Natural killer cell treated with Interleukin-12 subunit alpha and Interleukin-12 subunit beta and Interleukin-15 and Interleukin-18, amount 100 ng/mL, for 72 hours (primary cell): ENCODE results near the gene TBC1D17. TPM values are rescaled to one million over a fixed set of nuclear protein-coding genes. Genes with fewer than 3 reads are reported as not detected.

Experiments
- ATAC-seq, 2 donors: fragments of 150-1000 bp; cut with Tn5 transposase in 1 of 2; sonication (Bioruptor Pico), chemical (Tn5 transposase) in 1 of 2; 2 replicates each; pipeline ENCODE4 v1.10.0; 2021
- DNase-seq: peaks from one replicate; pipeline ENCODE4 v3.0.0; 2022; ENCODE audit warnings: low spot score
- H3K27ac Mint-ChIP-seq, 2 donors: 1 replicate in 1 of 2; 2 replicates in 1 of 2; pipeline ENCODE4 v1.8.0; 2022; ENCODE audit warnings: mixed read lengths in 2 of 2, mild to moderate bottlenecking in 1 of 2, moderate library complexity in 1 of 2
- H3K27me3 Mint-ChIP-seq, 2 donors: 1 replicate in 1 of 2; 2 replicates in 1 of 2; pipeline ENCODE4 v1.8.0; 2022; ENCODE audit warnings: mixed read lengths in 2 of 2
- H3K36me3 Mint-ChIP-seq: one replicate; pipeline ENCODE4 v1.8.0; 2022; ENCODE audit warnings: mixed read lengths
- H3K4me1 Mint-ChIP-seq, 2 donors: 1 replicate in 1 of 2; 2 replicates in 1 of 2; pipeline ENCODE4 v1.8.0; 2022; ENCODE audit warnings: low read depth in 2 of 2, mixed read lengths in 2 of 2, mild to moderate bottlenecking in 1 of 2
- H3K4me3 Mint-ChIP-seq: one replicate; pipeline ENCODE4 v1.8.0; 2022; ENCODE audit warnings: mixed read lengths
- H3K9me3 Mint-ChIP-seq: 2 replicates; pipeline ENCODE4 v1.8.0; 2022; ENCODE audit warnings: mixed read lengths
- total RNA-seq, 2 donors: library from RNA; stranded (reverse); gene quantifications; one replicate each; pipeline ENCODE4 v1.2.3, GENCODE V29; 2022

The TBC1D17 gene
- total RNA-seq, 2 donors from 2014 or later = 26.0 to 34.0 TPM

DNA sequence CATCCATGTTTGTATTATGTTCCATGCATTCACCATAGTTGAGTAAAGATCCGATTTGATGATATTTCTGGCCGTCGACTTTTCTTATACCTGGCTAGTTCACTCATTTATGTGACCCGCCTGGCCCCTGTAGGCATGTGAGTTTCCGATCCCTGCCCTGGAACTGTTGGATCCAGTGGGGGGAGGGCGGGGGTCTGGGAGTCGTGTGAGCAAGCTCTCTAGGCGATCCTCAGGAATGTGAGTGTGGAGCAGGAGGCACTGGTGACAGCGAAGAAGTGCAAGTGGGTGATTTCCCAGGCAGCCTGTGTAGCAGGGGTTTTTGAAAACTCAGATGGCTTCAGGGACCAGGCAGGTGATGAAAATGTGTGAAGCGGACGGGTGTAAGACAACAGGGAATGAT is 37.2 kb upstream of the TBC1D17 start:
- peaks cover 7 to 10% of the 10 kb centered on the region in 2 donors for H3K4me1 Mint-ChIP-seq
- peaks cover 16% of the 10 kb centered on the region for H3K36me3 Mint-ChIP-seq
- no peaks in the 10 kb centered on the region for H3K27me3 Mint-ChIP-seq
- no peak overlapping the region for H3K27ac Mint-ChIP-seq
- no peak for ATAC-seq
- no peak overlapping the region for H3K4me3 Mint-ChIP-seq
- H3K9me3 Mint-ChIP-seq = no peaks in the 10 kb centered on the region
- no peak for DNase-seq

DNA sequence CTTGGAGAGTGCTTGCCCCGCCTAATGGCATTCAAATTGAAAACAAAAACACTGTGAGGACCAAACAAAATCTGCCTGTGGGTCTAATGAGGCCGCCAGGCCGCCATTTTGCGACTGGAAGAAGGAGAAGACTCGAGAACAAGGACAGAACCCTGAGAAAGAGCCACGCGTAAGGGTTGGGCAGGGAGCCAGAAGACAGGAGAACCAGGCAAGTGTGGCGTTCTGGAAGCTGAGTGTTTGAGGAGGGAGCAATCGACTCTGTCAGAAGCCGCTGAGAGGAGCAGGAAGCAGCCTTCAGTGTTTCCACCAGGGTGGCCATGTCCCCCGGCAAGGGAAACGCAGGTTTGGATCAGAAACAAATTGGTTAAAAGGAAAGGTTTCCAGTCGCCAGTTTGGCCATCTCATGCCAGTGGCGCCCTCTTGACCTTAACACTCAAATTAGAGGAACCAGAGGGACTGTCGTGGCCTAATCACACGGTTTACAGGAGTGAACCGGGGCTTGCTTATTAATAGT is 36.7 kb upstream of the TBC1D17 start:
- H3K27me3 Mint-ChIP-seq = no peaks in the 10 kb centered on the region
- H3K36me3 Mint-ChIP-seq = peaks cover 16% of the 10 kb centered on the region
- H3K27ac Mint-ChIP-seq = no peak overlapping the region
- peaks cover 7 to 10% of the 10 kb centered on the region in 2 donors for H3K4me1 Mint-ChIP-seq
- ATAC-seq (no peak), DNase-seq (no peak)
- H3K4me3 Mint-ChIP-seq = no peak overlapping the region
- no peaks in the 10 kb centered on the region for H3K9me3 Mint-ChIP-seq

DNA sequence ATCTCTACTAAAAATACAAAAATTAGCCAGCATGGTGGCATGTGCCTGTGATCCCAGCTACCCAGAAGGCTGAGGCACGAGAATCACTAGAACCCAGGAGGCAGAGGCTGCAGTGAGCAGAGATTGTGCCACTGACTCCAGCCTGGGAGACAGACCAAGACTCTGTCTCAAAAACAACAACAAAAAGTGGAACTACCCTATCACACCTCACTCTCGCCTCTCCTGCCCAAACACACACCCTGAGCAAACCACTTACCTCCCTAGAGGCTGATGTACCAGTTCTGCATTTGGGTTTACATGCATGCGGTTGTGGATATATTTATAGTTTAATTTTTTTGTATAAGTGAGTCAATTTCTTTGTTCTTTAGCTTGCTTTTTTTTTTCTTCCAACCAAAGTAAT is 34.2 kb upstream of the TBC1D17 start:
- peaks cover 9% of the 10 kb centered on the region for H3K36me3 Mint-ChIP-seq
- no peak overlapping the region for H3K27ac Mint-ChIP-seq
- H3K4me1 Mint-ChIP-seq = peaks cover 9 to 10% of the 10 kb centered on the region in 2 donors
- DNase-seq (no peak), ATAC-seq (no peak)
- H3K9me3 Mint-ChIP-seq = no peaks in the 10 kb centered on the region
- H3K27me3 Mint-ChIP-seq = no peaks in the 10 kb centered on the region
- H3K4me3 Mint-ChIP-seq = no peak overlapping the region

DNA sequence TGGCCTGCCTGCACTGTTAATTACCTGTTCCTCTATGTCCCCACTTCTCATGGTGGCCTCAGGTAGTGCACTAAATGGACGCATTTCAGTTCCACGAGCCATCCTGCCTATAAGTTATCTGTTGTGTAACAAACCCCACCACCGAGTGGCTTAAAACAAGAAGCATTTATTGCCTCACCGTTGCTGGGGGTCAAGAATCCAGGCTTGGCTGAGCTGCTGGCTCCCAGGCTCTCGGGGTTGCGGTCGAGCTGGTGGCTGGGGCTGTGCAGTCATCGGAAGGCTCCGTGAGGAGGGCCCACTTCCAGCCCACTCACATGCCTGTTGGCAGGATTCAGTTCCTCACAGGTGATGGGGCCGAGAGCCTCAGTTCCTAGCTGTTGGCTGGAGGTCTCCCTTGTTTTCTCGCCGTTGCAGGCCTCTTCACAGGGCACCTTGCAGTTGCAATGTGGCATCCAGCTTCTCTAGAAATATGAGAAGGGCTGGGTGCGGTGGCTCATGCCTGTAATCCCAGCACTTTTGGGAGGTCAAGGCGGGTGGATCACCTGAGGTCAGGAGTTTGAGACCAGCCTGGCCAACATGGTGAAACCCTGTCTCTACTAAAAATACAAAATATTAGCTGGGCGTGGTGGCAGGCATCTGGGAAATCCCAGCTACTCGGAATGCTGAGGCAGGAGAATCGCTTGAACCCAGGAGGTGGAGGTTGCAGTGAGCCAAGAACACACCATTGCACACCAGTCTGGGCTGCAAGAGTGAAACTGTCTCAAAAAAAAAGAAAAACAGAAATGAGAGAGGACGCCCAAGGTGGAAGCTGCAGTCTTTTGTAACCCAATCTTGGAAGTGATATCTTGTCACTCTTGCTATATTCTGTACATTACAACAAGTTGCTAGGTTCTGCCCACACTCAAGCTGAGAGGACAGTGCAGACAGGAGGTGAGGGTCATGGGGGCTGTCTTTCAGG is 33.1 kb upstream of the TBC1D17 start:
- H3K27ac Mint-ChIP-seq = no peak overlapping the region
- peaks cover 6% of the 10 kb centered on the region for H3K36me3 Mint-ChIP-seq
- ATAC-seq (no peak), DNase-seq (no peak)
- peaks cover 3% of the 10 kb centered on the region for H3K9me3 Mint-ChIP-seq
- H3K4me3 Mint-ChIP-seq = no peak overlapping the region
- H3K27me3 Mint-ChIP-seq = no peaks in the 10 kb centered on the region
- peaks cover 16 to 17% of the 10 kb centered on the region in 2 donors for H3K4me1 Mint-ChIP-seq

DNA sequence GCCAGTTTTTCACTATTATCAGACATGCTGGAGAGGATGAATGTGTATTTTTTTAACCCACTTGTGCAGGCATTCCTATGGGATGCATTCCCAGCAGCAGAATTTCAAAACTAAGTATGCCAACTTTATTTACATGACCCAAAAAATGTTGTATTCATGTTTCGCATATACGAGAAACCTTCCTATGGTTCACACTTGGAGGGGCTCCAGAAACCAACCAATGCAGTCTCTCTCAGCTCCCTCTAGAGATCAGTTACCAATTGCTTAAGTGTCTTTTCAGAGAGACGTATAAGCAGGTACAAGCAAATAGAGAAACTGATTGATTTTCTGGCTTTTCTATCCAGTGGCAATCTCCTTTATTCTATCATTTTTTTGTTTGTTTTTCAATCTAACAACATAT is 32.1 kb upstream of the TBC1D17 start:
- no peak for ATAC-seq
- H3K36me3 Mint-ChIP-seq = peaks cover 6% of the 10 kb centered on the region
- peaks cover 23 to 24% of the 10 kb centered on the region in 2 donors for H3K4me1 Mint-ChIP-seq
- no peak for DNase-seq
- H3K27me3 Mint-ChIP-seq = no peaks in the 10 kb centered on the region
- H3K9me3 Mint-ChIP-seq = peaks cover 3% of the 10 kb centered on the region
- no peak overlapping the region for H3K4me3 Mint-ChIP-seq
- no peak overlapping the region for H3K27ac Mint-ChIP-seq

DNA sequence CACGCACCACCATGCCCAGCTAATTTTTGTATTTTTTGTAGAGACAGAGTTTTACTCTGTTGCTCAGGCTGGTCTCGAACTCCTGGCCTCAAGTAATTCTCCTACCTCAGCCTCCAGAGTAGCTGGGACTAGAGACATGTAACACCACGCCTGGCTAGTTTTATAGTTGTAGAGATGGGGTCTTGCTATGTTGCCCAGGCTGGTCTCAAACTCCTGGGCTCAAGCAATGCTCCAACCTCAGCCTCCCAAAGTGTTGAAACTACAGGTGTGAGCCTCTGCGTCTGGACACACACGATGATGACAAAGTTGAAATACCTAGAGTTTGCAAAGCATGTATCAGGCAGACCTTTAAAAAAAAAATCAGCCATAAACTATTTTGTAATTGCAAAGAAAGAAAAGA is 31.1 kb upstream of the TBC1D17 start:
- no peak overlapping the region for H3K27ac Mint-ChIP-seq
- H3K4me3 Mint-ChIP-seq = no peak overlapping the region
- peaks cover 6% of the 10 kb centered on the region for H3K36me3 Mint-ChIP-seq
- peaks cover 23 to 24% of the 10 kb centered on the region in 2 donors for H3K4me1 Mint-ChIP-seq
- H3K27me3 Mint-ChIP-seq = no peaks in the 10 kb centered on the region
- DNase-seq (no peak), ATAC-seq (no peak)
- peaks cover 3% of the 10 kb centered on the region for H3K9me3 Mint-ChIP-seq

DNA sequence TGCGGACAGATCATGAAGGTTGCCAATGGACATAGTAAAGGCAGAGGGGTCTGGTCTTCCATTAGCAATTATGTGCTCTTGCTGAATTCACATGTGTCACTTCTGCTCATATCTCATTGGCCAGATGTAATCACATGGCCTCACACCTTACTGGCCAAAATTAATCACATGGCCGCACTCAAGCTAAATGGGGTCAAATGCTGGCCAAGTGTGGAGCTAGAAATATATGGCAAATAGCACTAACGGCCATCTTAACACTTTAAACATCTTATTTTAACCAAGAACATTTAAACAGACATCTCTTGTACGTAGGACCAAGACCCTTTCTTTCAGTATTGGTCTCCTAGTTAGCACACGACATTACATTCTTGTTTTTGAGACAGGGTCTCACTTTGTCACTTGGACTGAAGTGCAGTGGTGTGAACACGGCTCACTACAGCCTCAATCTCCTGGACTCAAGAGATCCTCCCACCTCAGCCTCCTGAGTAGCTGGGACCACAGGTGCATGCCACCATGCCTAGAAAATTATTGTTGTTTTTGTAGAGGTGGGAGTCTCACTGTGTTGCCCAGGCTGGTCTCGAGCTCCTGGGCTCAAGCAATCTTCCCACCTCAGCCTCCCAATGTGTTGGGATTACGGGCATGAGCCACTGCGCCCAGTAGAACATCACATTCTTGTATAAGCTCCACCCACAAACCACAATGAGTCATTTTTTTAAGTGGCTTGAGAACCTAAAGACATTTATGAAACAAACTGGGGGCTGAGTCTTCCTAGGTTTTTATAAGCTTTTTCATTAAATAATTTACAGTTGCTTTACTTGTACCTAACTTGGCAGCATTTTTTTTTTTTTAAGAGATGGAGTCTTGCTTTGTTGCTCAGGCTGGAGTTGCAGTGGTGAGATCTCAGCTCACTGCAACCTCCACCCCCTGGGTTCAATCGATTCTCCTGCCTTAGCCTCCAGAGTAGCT is 29.5 kb upstream of the TBC1D17 start:
- peaks cover 3% of the 10 kb centered on the region for H3K9me3 Mint-ChIP-seq
- peaks cover 6% of the 10 kb centered on the region for H3K36me3 Mint-ChIP-seq
- H3K27me3 Mint-ChIP-seq = no peaks in the 10 kb centered on the region
- peak overlapping the region; percentile 28 for H3K4me3 Mint-ChIP-seq
- peaks cover 32 to 33% of the 10 kb centered on the region in 2 donors for H3K4me1 Mint-ChIP-seq
- DNase-seq (no peak), ATAC-seq (no peak)
- peak overlapping the region; percentile 9 to 64 for H3K27ac Mint-ChIP-seq

DNA sequence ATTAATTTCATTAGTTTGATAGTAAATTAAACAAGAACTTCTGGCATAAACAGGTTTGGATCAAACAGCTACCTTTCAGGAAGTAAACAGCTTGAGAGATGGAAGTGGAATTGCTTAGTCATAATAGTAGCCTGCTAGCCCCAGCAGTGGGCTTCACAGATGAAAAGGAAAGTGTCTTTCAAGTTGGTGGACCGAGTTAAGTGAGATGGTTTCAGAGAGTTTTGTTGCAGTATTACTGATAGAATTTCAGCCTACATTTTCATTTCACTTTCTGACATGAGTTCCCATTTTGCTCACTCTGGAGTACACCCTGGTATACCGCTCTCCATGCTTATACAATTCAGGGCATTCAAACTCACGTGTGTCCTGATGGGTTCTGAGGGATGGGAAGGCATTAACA is 28.6 kb upstream of the TBC1D17 start:
- ATAC-seq = peak in 1 of 2 donors; percentile 2

DNA sequence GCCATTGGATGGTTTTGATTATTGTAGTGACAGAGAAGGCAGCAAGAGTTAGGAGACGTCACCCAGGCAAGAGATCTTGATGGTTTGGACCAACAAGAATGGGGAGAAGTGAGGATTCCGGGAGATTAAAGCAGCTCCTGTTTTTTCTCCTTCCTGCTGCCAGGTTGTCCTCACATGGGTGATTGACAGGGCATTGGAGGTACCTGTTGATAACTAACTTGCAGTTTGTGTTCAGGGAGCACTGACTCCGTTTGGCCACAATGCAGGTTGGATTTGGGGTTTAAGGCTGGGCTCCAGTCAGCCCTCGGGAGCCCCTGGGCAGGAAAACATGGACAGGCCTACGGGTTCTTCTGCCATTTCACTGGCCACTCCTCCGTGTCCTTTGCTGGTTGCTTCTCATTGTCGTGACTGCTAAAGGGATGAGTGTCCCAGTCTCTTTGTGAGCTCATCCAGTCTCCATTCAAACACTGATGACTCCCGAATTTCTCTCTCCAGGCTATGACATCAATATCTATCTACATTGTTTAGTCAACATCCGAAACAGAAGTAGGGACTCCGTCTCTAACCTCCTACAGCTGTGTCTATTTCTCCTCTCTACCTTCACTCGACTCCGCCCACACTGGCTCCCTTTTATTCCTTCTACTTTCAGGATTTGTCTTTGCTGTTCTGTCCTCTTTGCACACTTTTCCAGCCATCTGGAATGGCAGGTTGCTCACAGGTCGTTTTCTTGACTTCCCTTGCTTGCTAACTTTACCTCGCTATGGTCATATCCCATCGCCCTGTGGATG is 27.9 kb upstream of the TBC1D17 start:
- peak overlapping the region; percentile 75 to 81 for H3K27ac Mint-ChIP-seq
- no peaks in the 10 kb centered on the region for H3K27me3 Mint-ChIP-seq
- no peak for ATAC-seq
- peaks cover 32 to 33% of the 10 kb centered on the region in 2 donors for H3K4me1 Mint-ChIP-seq
- no peak for DNase-seq
- peaks cover 3% of the 10 kb centered on the region for H3K9me3 Mint-ChIP-seq
- H3K4me3 Mint-ChIP-seq = peak overlapping the region; percentile 91
- H3K36me3 Mint-ChIP-seq = peaks cover 6% of the 10 kb centered on the region

More for the DNA sequence above, 28.6 kb upstream of the TBC1D17 start:
- peak overlapping the region; percentile 9 to 64 for H3K27ac Mint-ChIP-seq
- no peaks in the 10 kb centered on the region for H3K27me3 Mint-ChIP-seq
- H3K36me3 Mint-ChIP-seq = peaks cover 6% of the 10 kb centered on the region
- peaks cover 3% of the 10 kb centered on the region for H3K9me3 Mint-ChIP-seq
- no peak for DNase-seq
- peak overlapping the region; percentile 79 for H3K4me3 Mint-ChIP-seq
- H3K4me1 Mint-ChIP-seq = peaks cover 32 to 33% of the 10 kb centered on the region in 2 donors

DNA sequence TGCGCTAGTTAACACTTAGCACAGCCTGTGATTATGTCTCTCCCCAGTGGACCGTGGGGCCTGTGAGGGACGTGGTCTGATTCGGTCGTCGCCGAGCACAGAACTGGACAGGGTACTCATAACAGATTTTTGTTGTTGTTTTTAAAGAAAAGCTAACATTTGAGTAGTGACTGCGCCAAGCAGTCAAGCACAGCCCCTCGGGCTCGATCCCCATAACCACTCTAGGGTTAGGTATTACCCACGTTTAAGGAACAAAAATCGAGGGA is 27.3 kb upstream of the TBC1D17 start:
- H3K27me3 Mint-ChIP-seq = no peaks in the 10 kb centered on the region
- peaks cover 32 to 33% of the 10 kb centered on the region in 2 donors for H3K4me1 Mint-ChIP-seq
- H3K27ac Mint-ChIP-seq = peak overlapping the region; percentile 75 to 81
- no peak for ATAC-seq
- DNase-seq = no peak
- peaks cover 3% of the 10 kb centered on the region for H3K9me3 Mint-ChIP-seq
- peaks cover 6% of the 10 kb centered on the region for H3K36me3 Mint-ChIP-seq
- H3K4me3 Mint-ChIP-seq = peak overlapping the region; percentile 91

DNA sequence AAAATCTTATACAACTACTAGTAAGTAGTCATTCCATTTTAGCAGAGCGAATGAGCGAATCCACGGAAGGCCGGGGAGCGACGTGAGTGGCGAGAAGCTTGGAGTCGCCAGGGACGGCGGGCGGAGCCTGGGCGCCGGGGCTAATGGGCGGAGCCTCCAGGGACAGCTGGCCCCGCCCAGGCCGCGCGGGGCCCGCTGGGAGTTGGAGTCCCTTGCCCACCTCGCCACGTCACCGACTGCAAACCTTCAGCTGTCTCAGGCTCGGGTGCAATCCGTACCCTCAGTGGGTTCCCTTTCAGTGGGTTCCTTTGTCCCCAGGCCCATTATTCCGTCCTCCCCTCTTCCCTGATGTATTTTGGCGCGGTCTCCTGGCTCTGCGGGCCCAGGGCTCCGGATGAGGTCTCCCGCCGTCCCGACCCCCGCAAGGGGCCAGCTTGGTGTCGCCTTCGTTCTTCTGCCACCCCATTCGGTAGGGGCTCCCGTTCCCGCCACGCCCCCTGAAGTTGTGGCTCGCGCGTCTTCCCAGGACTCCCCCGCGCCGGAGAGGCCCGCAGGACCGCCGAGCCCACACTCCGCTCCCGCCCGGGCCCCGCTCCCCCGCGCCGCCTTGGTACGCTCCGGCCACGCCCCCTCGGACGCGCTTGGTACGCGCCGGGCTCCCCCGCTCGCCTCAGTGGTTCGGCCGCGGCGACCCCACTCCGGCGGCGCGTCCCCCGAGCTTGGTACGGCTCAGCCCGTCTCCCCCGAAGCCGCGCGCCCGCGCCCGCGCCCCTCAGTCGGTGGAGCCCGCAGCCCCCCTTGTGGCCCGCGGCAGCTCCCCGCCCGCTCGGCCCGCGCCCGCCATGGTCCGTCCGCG is 26.8 kb upstream of the TBC1D17 start, which contains the start of gene PTOV1:
TSS of gene PTOV1 (plus strand) at position 673 of the 856 bp plus-strand sequence.
- DNase-seq (peak; percentile 91), ATAC-seq (peak; percentile 92 to 96)
- Mint-ChIP-seq H3K4me3 (peak within 1 kb of the TSS; percentile 91), H3K9me3 (peaks cover 3% of the 10 kb centered on the region), H3K4me1 (peaks cover 32 to 33% of the 10 kb centered on the region in 2 donors), H3K36me3 (peaks cover 6% of the 10 kb centered on the region), H3K27me3 (no peaks in the 10 kb centered on the region), H3K27ac (peak within 1 kb of the TSS; percentile 75 to 81)

DNA sequence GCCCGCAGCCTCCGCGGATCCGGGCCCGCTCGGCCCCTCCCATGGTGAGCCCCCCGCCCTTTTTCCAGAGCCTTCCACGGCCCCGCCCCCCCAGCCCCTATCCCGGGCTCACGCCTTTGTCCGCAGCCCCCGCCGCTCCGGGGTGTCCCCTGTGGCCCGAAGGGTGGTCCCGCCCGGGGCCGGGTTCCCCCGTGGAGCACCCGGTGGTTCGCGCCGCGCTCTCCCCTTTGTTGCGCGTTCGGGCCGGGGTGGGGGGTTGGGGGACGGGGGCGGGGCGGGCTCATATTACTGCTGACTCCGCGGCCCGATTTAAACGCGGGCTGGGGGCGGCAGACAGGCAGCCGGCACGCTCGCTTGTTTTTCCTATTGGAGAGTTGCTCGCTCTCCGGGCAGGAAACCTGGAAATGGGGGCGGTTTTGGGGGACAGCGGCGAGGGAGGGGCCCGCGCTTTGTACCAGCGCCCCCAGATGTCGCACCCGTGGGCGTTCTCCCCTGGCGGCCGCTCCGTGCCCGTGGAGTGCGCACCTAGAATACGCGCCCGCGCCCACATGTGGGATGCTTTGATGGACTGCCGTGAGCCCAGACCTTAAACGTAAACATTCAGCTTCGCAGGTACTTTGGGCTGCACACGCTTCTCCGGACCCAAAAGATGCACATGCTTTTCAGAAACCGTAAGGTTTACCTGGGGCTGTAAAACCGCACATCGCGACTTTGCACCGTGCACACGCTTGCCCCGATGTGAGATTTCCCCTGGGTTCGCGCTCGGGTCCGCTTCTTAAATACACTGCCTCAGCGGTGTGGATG is 25.8 kb upstream of the TBC1D17 start:
- Mint-ChIP-seq H3K27ac (peak overlapping the region; percentile 60 to 75), H3K27me3 (no peaks in the 10 kb centered on the region), H3K36me3 (peaks cover 6% of the 10 kb centered on the region), H3K4me1 (peaks cover 32 to 33% of the 10 kb centered on the region in 2 donors), H3K4me3 (peak overlapping the region; percentile 87), H3K9me3 (peaks cover 3% of the 10 kb centered on the region)
- no peak for DNase-seq
- ATAC-seq = peak in 1 of 2 donors; percentile 3
